HG02852 (cell line): ENCODE measurements around the gene HHATL.

Experiments used
- ATAC-seq: cut with Tn5 transposase; IDR thresholded peaks from one replicate; pipeline ENCODE4 v1.9.1; 2021; ENCODE audit warnings: mild to moderate bottlenecking, moderate library complexity; ENCODE audit not compliant: unreplicated experiment

The HHATL gene

GRCh38 chr3:42702066-42702951 lies at the start of gene HHATL:
Gene HHATL, minus strand, starts transcription at chr3:42702798. Its CDS starts 1,972 bp downstream, at chr3:42700826.
- ATAC-seq: no peak

- ATAC-seq: no peak
These were observed 49.0 kb upstream of the HHATL start for GRCh38 chr3:42751609-42752008.

GRCh38 chr3:42750834-42751233 lies 48.2 kb upstream of the HHATL start:
- ATAC-seq: no peak

GRCh38 chr3:42749753-42750231 lies 47.2 kb upstream of the HHATL start:
- no peak for ATAC-seq

GRCh38 chr3:42749025-42749752 lies 46.6 kb upstream of the HHATL start:
- ATAC-seq: no peak

- ATAC-seq: no peak
These were observed 45.0 kb upstream of the HHATL start for GRCh38 chr3:42747581-42747980.

GRCh38 chr3:42746455-42747450 lies 44.2 kb upstream of the HHATL start:
- no peak for ATAC-seq

- ATAC-seq: no peak
These were observed 43.3 kb upstream of the HHATL start for GRCh38 chr3:42745776-42746454.

GRCh38 chr3:42745291-42745745 lies 42.7 kb upstream of the HHATL start:
- ATAC-seq: no peak

GRCh38 chr3:42743204-42743995 lies 40.8 kb upstream of the HHATL start:
- ATAC-seq: no peak

GRCh38 chr3:42742688-42743087 lies 40.1 kb upstream of the HHATL start:
- ATAC-seq: no peak

- no peak for ATAC-seq
These were observed 39.7 kb upstream of the HHATL start for GRCh38 chr3:42742259-42742658.

- no peak for ATAC-seq
These were observed 39.2 kb upstream of the HHATL start for GRCh38 chr3:42741796-42742195.

- no peak for ATAC-seq
These were observed 37.0 kb upstream of the HHATL start for GRCh38 chr3:42739401-42740158.

- ATAC-seq: no peak
These were observed 33.9 kb upstream of the HHATL start for GRCh38 chr3:42736531-42736930.

- no peak for ATAC-seq
These were observed 33.5 kb upstream of the HHATL start for GRCh38 chr3:42736081-42736480.

- ATAC-seq: no peak
These were observed 33.0 kb upstream of the HHATL start for GRCh38 chr3:42735615-42736014.

- no peak for ATAC-seq
These were observed 32.4 kb upstream of the HHATL start for GRCh38 chr3:42735019-42735418.
